AG09319 (cell line): ENCODE data around the gene HNRNPAB.

Experiments
- DNase-seq: peaks from one replicate; pipeline ENCODE4 v3.0.0-alpha.2; 2010; ENCODE audit warnings: low read depth; ENCODE audit errors: extremely low read depth
- TF ChIP-seq, protein P1 (sequence below): IDR thresholded peaks from 2 replicates; pipeline ENCODE4 v1.5.1; 2011; ENCODE audit warnings: low read depth, mild to moderate bottlenecking, inconsistent platforms, low read length, moderate library complexity

The HNRNPAB gene

DNA sequence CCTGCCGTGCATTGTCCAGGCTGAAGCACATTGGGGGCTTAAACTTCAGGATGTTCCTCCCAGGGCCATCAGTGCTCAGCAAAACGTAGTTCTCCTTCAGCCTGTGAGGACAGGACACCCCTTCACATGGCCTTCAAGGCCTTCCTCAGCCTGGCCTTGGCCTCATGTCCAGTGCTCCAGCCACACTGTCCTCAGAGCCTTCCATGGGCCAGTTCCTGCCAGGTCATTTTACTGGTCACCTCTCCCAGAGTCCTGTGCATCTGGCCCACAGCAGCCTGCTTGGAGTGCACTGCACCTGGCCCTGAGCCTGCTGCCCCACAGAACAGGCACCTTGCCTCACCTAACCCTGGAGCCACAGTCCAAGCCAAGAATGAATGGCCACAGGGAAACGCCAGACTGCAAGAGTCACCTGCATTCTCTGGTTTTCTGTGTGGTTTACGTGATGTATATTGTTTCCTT is 8.7 kb downstream of the HNRNPAB start:
- TF ChIP-seq, protein P1, sequence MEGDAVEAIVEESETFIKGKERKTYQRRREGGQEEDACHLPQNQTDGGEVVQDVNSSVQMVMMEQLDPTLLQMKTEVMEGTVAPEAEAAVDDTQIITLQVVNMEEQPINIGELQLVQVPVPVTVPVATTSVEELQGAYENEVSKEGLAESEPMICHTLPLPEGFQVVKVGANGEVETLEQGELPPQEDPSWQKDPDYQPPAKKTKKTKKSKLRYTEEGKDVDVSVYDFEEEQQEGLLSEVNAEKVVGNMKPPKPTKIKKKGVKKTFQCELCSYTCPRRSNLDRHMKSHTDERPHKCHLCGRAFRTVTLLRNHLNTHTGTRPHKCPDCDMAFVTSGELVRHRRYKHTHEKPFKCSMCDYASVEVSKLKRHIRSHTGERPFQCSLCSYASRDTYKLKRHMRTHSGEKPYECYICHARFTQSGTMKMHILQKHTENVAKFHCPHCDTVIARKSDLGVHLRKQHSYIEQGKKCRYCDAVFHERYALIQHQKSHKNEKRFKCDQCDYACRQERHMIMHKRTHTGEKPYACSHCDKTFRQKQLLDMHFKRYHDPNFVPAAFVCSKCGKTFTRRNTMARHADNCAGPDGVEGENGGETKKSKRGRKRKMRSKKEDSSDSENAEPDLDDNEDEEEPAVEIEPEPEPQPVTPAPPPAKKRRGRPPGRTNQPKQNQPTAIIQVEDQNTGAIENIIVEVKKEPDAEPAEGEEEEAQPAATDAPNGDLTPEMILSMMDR, result no peak
- DNase-seq, result no peak

DNA sequence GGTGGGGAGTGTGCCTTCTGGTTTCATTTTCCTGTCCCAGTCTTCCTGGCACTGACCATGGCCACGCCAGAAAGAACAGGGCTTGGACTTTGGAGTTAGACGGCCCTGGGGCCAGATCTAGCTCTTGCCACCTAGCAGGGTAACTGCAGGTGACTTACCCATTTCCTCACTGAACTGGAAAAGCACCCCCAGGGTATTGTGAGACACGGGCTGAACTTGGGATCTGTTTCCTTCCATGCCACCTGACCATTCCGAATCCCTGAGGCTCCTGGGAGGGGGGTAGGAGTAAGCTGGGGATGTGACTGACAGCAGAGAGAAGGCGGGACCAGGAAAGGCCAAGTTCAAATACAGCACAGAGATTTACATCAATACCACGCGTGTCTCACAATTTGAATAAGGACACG is 9.4 kb downstream of the HNRNPAB start:
- TF ChIP-seq, protein P1, result no peak
- no peak for DNase-seq

DNA sequence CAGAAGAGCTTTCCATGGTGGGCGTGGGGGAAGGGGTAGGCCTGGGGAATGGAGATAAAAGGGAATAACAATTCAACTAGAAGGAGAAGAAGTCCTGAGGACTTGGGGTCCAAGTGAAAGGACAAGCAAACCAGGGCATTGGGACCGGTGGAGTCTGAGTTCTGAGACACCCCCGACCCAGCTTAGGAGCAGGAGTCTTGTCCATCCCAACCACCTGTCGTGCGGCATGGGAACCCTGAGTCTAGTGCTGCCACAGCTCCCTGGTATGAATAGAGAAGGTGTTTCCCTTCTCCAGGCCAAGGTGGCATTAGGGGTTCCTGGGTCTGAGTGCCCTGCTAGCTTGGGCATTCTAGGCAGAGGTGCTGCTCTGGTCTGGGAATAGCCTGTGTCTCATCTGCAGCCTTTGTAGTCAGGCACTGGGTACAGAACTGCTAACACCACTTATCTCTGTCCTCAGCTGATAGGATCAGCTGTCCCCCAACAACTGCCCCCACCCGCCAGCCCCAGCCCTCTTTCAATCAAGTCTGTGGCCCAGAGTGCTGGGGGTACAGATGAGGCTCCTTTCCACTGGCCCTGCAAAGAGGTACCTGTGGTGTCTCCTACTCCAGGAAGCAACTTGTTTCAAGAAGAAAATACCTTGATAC is 9.9 kb downstream of the HNRNPAB start:
- DNase-seq, result no peak
- TF ChIP-seq, protein P1, result no peak

DNA sequence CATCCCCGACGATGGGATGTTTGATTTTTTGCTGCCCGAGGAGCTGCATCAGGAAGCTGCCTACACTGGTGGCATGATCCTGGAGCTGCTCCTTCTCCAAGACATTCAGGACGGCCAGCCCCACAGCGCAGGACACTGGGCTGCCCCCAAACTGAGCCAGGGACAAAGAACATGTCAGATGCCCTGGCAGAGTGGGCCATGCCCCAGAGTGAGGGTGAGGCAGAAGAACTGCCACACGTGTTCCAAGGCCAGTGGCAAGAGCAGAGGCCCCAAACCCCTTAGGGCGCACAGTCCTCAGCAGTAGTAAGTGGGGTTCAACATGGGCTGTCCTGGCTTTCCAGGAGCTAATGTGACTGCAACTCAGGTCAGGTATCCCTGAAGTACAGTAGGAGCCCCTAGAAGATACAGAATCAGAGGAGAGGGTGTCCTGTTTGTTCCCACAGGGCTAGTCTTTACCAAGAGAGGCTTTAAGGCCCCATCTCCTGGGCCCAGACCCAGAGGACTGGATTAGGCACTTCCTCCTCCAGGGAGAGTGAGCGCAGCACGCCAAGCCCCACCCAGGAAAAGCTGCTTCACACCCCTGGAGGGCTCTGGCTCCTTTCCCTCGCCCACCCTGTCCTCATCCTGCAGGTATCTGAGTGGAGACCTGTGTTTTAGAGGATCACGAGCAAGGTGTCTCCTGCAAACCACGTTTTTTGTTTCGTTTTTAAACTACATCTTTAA is 11.1 kb downstream of the HNRNPAB start:
- TF ChIP-seq, protein P1, result no peak
- no peak for DNase-seq

DNA sequence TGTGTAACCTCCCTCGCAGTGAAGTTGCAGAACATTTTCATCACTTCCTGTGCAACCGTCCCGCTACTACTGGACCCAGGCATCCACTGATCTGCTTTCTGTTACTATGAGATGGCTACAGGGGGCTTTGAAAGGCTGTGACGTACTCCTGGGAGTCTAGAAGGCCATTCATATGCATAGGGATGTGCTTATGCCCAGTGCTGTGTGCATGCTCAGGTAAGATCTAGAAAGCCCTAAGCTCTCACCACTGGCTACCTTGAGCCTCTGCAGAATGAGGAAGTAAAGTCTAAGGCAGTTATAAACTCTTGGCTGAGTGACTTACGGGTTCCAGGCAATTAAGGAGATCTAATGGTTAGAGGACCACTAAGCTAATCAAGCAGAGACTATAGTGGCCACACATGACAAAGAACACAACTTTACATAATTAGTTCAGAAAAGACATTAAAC is 11.8 kb downstream of the HNRNPAB start:
- no peak for DNase-seq
- TF ChIP-seq, protein P1, result no peak

DNA sequence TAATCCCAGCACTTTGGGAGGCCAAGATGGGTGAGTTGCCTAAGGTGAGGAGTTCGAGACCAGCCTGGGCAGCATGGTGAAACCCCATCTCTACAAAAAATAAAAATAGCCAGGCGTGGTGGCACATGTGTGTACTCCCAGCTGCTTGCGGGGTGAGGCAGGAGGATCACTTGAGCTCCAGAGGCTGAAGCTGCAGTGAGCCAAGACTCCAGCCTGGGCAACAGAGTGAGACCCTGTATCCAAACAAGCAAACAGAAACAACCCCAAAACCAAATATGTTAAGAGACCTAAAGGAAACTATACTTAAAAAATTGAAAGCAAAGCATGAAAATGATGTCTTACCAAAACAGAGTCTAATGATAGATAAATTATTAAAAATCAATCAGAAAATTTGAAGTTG is 12.4 kb downstream of the HNRNPAB start:
- DNase-seq, result no peak
- TF ChIP-seq, protein P1, result no peak

DNA sequence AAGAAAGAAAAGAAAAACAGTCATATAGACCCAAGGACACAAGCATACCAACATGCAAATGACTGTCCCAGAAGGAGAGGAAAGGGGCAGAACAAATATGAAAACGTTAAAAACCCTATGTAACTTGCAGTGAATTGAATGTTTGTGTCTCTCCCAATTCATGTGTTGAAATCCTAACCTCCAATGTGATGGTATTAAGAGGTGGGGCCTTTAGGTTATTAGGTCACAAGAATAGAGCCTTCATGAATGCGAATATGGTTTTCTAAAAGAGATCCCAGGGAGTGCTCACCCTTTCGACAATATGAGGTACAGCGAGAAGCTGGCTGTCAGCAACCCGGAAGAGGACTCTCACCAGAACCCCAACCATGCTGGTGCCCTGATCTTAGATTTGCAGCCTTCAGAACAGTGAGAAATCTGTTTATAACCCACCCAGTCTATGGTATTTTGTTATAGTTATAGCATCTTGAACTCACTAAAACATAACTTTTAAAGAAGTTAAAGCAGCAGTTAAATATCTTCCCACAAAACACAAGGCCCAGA is 14.0 kb downstream of the HNRNPAB start:
- TF ChIP-seq, protein P1, result no peak
- DNase-seq, result no peak
